Fibroblast of the aortic adventitia (primary cell): Measurements from ENCODE around the gene ANXA11. TPM values are rescaled to one million over a fixed set of nuclear protein-coding genes. Genes with fewer than 3 reads are reported as not detected.
"Not testable (repeated sequence)": the region's sequence is repeated elsewhere in the genome, so short reads cannot be mapped to it uniquely, and the experiment has no call there.

ENCODE experiments used
- DNase-seq: peaks from one replicate; pipeline ENCODE4 v3.0.0-alpha.2; 2010; ENCODE audit warnings: low read depth
- H3K4me3 ChIP-seq: 2 replicates; pipeline ENCODE4 v1.5.1; 2011; ENCODE audit warnings: low read depth, mild to moderate bottlenecking, control low read depth, low read length, moderate library complexity
- CTCF ChIP-seq: IDR thresholded peaks from 2 replicates; pipeline ENCODE4 v1.5.1; 2011; ENCODE audit warnings: mild to moderate bottlenecking, low read length, control low read depth, inconsistent platforms; ENCODE audit not compliant: insufficient read depth
- total RNA-seq: library from RNA; depleted of rRNA; stranded (reverse); fragments of >200 nt; gene quantifications from 2 replicates; pipeline ENCODE4 v1.2.3, GENCODE V29; 2012; ENCODE audit warnings: low replicate concordance

The ANXA11 gene
- total RNA-seq, 1 donor: 153 TPM

DNA sequence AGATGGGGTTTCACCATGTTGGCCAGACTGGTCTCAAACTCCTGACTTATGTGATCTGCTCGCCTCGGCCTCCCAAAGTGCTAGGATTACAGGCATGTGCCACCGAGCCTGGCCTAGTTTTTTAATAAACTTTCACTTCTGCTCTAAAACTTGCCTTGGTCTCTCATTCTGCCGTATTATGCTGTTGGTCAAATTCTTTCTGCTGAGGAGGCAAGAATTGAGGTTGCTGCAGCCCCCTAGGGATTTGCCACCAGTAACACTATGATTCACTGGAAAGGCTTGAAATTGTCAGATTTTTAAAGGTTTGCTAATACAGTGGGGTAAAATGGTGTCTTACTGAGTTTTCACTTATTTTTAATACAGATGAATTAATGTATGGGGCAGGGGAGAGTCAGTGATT is 21.4 kb upstream of the ANXA11 start:
- H3K4me3 ChIP-seq: not testable (repeated sequence)
- peak; percentile 47 for DNase-seq

- H3K4me3 ChIP-seq, DNase-seq: not testable (repeated sequence)
These were observed 17.7 kb upstream of the ANXA11 start for GRCh38 chr10:80223031-80223419.

GRCh38 chr10:80218878-80219277 is 13.5 kb upstream of the ANXA11 start:
- not testable (repeated sequence) for H3K4me3 ChIP-seq, DNase-seq

GRCh38 chr10:80214368-80214982 is 9.1 kb upstream of the ANXA11 start:
- not testable (repeated sequence) for DNase-seq, H3K4me3 ChIP-seq

GRCh38 chr10:80212535-80213115 is 7.3 kb upstream of the ANXA11 start:
- not testable (repeated sequence) for DNase-seq, H3K4me3 ChIP-seq

GRCh38 chr10:80211786-80212185 is 6.4 kb upstream of the ANXA11 start:
- no peak for DNase-seq
- TF ChIP-seq CTCF: no peak
- no peak overlapping the region for H3K4me3 ChIP-seq

- TF ChIP-seq CTCF: no peak
- H3K4me3 ChIP-seq: no peak overlapping the region
- DNase-seq: no peak
These were observed 4.9 kb upstream of the ANXA11 start for GRCh38 chr10:80210259-80210658.

DNA sequence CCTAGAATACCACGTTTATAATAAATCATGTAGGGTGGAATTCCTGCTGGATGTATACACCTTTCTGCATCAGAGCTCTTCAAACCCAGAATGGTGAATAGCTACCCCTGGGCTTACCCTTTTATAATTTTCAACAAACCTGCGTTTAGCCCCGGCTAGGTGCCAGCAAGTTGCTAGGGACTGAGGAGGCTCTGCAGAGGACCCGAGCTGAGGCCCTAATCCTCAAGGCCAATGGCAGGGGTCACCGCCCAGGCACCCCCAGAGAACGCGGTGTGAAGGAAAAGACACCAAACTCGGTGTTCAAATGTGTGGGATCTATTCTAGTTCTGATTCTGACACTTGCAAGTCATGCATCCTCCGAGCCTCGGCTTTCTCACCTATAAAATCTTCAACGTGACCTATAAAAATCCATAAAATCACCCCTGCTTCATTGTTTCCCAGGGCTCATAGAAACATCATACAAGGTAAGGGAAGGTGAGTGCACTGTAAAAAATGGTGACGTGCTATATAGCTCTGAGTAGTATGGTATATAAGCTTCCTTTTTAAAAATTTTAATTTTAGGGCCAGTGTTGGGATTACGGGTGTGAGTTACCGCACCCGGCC is 2.5 kb upstream of the ANXA11 start:
- H3K4me3 ChIP-seq: peak overlapping the region; percentile 62
- DNase-seq: no peak

DNA sequence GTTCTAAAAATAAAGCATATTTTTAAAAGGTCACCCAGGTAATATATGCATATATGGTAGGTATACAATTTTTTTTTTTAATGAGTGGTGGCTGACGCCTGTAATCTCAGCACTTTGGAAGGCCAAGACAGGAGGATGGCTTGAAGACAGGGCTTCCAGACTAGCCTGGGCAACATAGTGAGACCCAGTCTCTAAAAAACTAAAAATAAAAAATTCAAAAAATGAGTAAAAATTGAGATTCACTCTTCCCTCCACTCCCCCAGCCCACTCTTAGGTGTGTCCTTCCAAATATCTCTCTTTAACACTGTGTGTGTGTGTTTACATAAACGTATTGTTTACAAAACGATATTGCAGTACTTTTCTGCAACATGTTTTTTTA is 929 bp upstream of the ANXA11 start:
- TF ChIP-seq CTCF: no peak
- no peak for DNase-seq
- H3K4me3 ChIP-seq: no peak overlapping the region

More for the DNA sequence above, 2.5 kb upstream of the ANXA11 start:
- TF ChIP-seq CTCF: no peak
